HepG2 (cell line): ENCODE data around the gene SPTSSA. TPM values are rescaled to one million over a fixed set of nuclear protein-coding genes. Genes with fewer than 3 reads are reported as not detected.

ENCODE experiments used
- ARID2 ChIP-seq: sonication (generic); formaldehyde crosslinking; IDR thresholded peaks from 2 replicates; pipeline ENCODE4 v1.8.1; 2022; ENCODE audit warnings: mild to moderate bottlenecking, missing genetic modification reagents, borderline replicate concordance
- ATF3 ChIP-seq: sonication (generic); formaldehyde crosslinking; IDR thresholded peaks from 2 replicates; pipeline ENCODE4 v1.4.0; 2020; ENCODE audit warnings: missing genetic modification reagents
- E2F5 ChIP-seq: sonication (generic); formaldehyde crosslinking; conservative IDR thresholded peaks from 2 replicates; pipeline ENCODE4 v1.4.0; 2020; ENCODE audit warnings: missing genetic modification reagents
- FOXK2 ChIP-seq: fragments of 450-650 bp; IDR thresholded peaks from 2 replicates; pipeline ENCODE4 v1.6.1; 2016
- HOXD1 ChIP-seq: sonication (generic); formaldehyde crosslinking; IDR thresholded peaks from 2 replicates; pipeline ENCODE4 v1.5.0; 2020; ENCODE audit warnings: missing genetic modification reagents
- JUND ChIP-seq: sonication (generic); formaldehyde crosslinking; IDR thresholded peaks from 2 replicates; pipeline ENCODE4 v1.8.0; 2022; ENCODE audit warnings: mild to moderate bottlenecking, missing genetic modification reagents
- KAT7 ChIP-seq: IDR thresholded peaks from 2 replicates; pipeline ENCODE4 v1.6.1; 2018; ENCODE audit warnings: borderline replicate concordance, missing compliant biosample characterization
- MYC ChIP-seq: sonication (generic); formaldehyde crosslinking; IDR thresholded peaks from 2 replicates; pipeline ENCODE4 v1.9.0; 2021; ENCODE audit warnings: missing genetic modification reagents, borderline replicate concordance
- NFRKB ChIP-seq: fragments of 450-650 bp; IDR thresholded peaks from 2 replicates; pipeline ENCODE4 v1.6.1; 2017
- SETDB1 ChIP-seq: sonication (generic); formaldehyde crosslinking; IDR thresholded peaks from 2 replicates; pipeline ENCODE4 v1.5.1; 2020; ENCODE audit warnings: missing genetic modification reagents, mild to moderate bottlenecking, borderline replicate concordance
- TGIF2 ChIP-seq: IDR thresholded peaks from 2 replicates; pipeline ENCODE4 v1.6.1; 2016; ENCODE audit warnings: control low read depth, missing compliant biosample characterization
- ZBTB33 ChIP-seq: sonication (generic); formaldehyde crosslinking; IDR thresholded peaks from 2 replicates; pipeline ENCODE4 v1.4.0; 2020; ENCODE audit warnings: missing genetic modification reagents
- ZBTB38 ChIP-seq: sonication (generic); formaldehyde crosslinking; IDR thresholded peaks from 2 replicates; pipeline ENCODE4 v1.5.1; 2020; ENCODE audit warnings: mild to moderate bottlenecking, missing genetic modification reagents
- ZBTB39 ChIP-seq: sonication (generic); formaldehyde crosslinking; IDR thresholded peaks from 2 replicates; pipeline ENCODE4 v1.5.0; 2020; ENCODE audit warnings: missing genetic modification reagents
- ZFP1 ChIP-seq: IDR thresholded peaks from 2 replicates; pipeline ENCODE4 v1.6.1; 2016
- ZNF263 ChIP-seq: sonication (generic); formaldehyde crosslinking; IDR thresholded peaks from 2 replicates; pipeline ENCODE4 v1.4.0; 2020; ENCODE audit warnings: missing genetic modification reagents
- ZNF580 ChIP-seq: IDR thresholded peaks from 2 replicates; pipeline ENCODE4 v1.6.1; 2016; ENCODE audit warnings: low read depth, borderline replicate concordance
- ZNF639 ChIP-seq: conservative IDR thresholded peaks from 2 replicates; pipeline ENCODE4 v1.6.1; 2018; ENCODE audit warnings: missing genetic modification reagents
- polyA plus RNA-seq, 8 experiments: library from polyadenylated mRNA; depleted of rRNA in 3 of 8; stranded (reverse) in 7 of 8; unstranded in 1 of 8; fragments of >200 nt; fragmentation: Illumina TruSeq in 4 of 8; extraction: Trizol in 4 of 8; gene quantifications; 2 replicates each; pipeline versions ENCODE4 v1.2.1 to v1.2.3, GENCODE V29; 2011 to 2016; ENCODE audit warnings: low read depth in 4 of 8, missing spikeins in 1 of 8, mixed read lengths in 1 of 8; ENCODE audit not compliant: insufficient read depth in 1 of 8
- total RNA-seq, 5 experiments: library from RNA; depleted of rRNA; stranded (reverse); fragments of >200 nt; fragmentation: Illumina TruSeq; extraction: Trizol; gene quantifications; 2 replicates each; pipeline ENCODE4 v1.2.3, GENCODE V29; 2016; ENCODE audit warnings: low read depth in 1 of 5

The SPTSSA gene
- total and polyA plus RNA-seq, 2 of the 13 experiments (the other 11 are each of a cell fraction or from before 2014, with no cell fraction given), result 19.1 to 86.1 TPM

GRCh38 chr14:34461334-34462131, 507 bp downstream of the SPTSSA start (continued):
- no peak for TF ChIP-seq SETDB1 (CRISPR knock-in tag)
- no peak; the same call in 1 of the 2 replicates for TF ChIP-seq ATF3 (CRISPR knock-in tag)
- TF ChIP-seq TGIF2, result no peak
- peak; percentile 64; the same call in 1 of the 2 replicates for TF ChIP-seq ZBTB38 (CRISPR knock-in tag)
- peak; percentile 53; the same call in 1 of the 2 replicates for TF ChIP-seq ZNF263 (CRISPR knock-in tag)
- TF ChIP-seq ZBTB39 (CRISPR knock-in tag), result 0 out of 2 replicates have a peak, but pooled peaks have one; percentile 42
- no peak for TF ChIP-seq ARID2
- peak; percentile 65 for TF ChIP-seq ZNF580 (CRISPR knock-in tag)
- TF ChIP-seq ZNF639 (CRISPR knock-in tag), result no peak
- peak; percentile 73 for TF ChIP-seq KAT7
- peak; percentile 14; the same call in 1 of the 2 replicates for TF ChIP-seq ZFP1 (CRISPR knock-in tag)
- no peak; the same call in 1 of the 2 replicates for TF ChIP-seq JUND (CRISPR knock-in tag)
- no peak; the same call in 1 of the 2 replicates for TF ChIP-seq ZBTB33
- TF ChIP-seq MYC, result no peak
- no peak for TF ChIP-seq HOXD1 (CRISPR knock-in tag)
- no peak for TF ChIP-seq NFRKB
- TF ChIP-seq E2F5 (CRISPR knock-in tag), result no peak
- TF ChIP-seq FOXK2, result no peak
